Hepatic stellate cell (primary cell): Measurements from ENCODE around the gene SMIM15.
"Not testable (repeated sequence)": the region's sequence is repeated elsewhere in the genome, so short reads cannot be mapped to it uniquely, and the experiment has no call there.

Source experiments
- DNase-seq: peaks from one replicate; pipeline ENCODE4 v3.0.0; 2011; ENCODE audit warnings: low spot score

The SMIM15 gene, protein sequence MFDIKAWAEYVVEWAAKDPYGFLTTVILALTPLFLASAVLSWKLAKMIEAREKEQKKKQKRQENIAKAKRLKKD

GRCh38 chr5:61162010-61162831, at the start of gene SMIM15:
TSS of gene SMIM15 (minus strand) at chr5:61162468. CDS start at chr5:61160171, 2,297 bp downstream.
- DNase-seq: peak; percentile 82

GRCh38 chr5:61207884-61208283, 45.6 kb upstream of the SMIM15 start:
- DNase-seq: no peak

GRCh38 chr5:61205013-61205412, 42.7 kb upstream of the SMIM15 start:
- DNase-seq: no peak

- DNase-seq: peak; percentile 8
Measured at GRCh38 chr5:61202213-61202612, 39.9 kb upstream of the SMIM15 start.

DNA sequence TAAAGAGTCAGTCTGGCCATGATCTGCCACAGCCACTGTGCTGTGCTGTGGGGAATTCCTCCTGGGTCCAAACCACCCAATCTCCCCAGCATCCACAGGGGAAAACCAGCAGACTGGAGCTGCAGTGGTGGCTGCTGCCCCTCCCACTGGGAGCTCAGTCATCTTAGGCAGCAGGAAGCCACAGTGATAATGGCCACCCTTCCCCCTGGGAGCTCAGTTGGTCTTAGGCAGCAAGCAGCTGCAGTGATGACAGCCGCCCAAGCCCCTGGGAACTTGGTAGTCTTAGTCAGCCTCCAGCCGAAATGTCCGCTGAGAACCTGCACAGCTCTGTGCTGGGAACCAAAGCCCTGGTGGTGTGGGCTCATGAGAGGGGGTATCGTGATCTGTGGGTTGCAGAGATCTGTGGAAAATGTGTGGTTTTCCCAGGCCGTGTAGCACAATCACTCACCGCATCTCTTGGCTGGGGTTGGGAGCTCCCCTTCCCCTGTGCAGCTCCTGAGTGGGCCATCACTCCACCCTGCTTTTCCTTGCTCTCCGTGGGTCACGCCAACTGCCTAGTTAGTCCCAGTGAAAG, 38.4 kb upstream of the SMIM15 start:
- DNase-seq: no peak

- no peak for DNase-seq
Measured at GRCh38 chr5:61198606-61199005, 36.3 kb upstream of the SMIM15 start.

- DNase-seq: not testable (repeated sequence)
Measured at GRCh38 chr5:61187826-61188225, 25.6 kb upstream of the SMIM15 start.

DNA sequence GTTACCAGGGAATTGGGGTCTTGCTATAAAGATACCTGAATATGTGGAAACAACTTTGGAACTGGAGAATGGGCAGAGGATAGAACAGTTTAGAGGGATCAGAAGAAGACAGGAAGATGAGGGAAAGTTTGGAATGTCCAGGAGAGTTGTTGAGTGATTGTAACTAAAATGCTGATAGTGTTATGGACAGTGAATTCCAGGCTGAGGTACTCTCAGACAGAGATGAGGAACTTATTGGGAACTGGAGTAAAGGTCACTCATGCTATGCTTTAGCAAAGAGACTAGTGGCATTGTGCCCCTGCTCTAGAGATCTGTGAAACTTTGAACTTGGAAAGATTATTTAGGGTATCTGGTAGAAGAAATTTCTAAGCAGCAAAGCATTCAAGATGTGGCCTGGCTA, 25.1 kb upstream of the SMIM15 start:
- DNase-seq: not testable (repeated sequence)

- DNase-seq: no peak
Measured at GRCh38 chr5:61186634-61187033, 24.4 kb upstream of the SMIM15 start.

DNA sequence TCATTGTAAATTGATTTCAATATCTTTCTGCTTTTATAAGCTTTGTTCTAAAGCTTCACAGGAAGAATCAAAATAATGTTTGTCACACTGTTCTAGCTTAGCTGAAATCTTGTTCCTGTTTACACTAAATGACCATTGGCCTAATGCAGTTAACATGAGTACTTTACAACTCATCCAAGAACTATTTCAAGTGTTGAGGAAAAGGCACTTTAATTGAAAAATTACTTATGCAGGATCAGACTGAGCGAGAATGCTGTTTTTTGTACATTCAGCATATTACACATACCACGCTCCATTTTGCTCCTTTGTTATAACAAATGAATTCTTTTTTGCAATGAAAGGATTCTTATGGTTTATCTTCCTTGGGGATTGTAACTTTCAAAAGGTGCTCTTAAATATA, 22.4 kb upstream of the SMIM15 start:
- DNase-seq: no peak

GRCh38 chr5:61183538-61183937, 21.3 kb upstream of the SMIM15 start:
- no peak for DNase-seq

DNA sequence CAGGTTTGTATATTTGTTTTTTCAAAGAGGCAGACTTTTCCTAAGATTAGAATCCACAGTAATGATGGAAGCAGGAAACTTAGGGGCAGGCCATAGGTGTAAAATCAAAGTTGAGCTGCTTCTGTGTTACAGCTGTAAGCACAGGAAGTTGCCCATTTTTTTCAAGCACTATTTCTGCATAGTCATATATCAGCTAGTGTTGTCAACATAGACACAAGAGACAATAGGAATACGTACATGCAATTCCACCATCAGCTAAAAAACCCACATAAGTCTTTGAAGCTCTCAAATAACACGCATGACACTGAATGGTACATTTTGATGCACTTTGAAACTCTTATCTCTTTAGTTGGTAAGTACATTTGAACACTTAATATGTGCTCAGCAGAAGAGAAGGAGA, 20.2 kb upstream of the SMIM15 start:
- DNase-seq: no peak

- DNase-seq: no peak
Measured at GRCh38 chr5:61180886-61181285, 18.6 kb upstream of the SMIM15 start.

- DNase-seq: no peak
Measured at GRCh38 chr5:61178702-61179101, 16.4 kb upstream of the SMIM15 start.

- no peak for DNase-seq
Measured at GRCh38 chr5:61177716-61178115, 15.4 kb upstream of the SMIM15 start.

- DNase-seq: no peak
Measured at GRCh38 chr5:61177070-61177469, 14.8 kb upstream of the SMIM15 start.

- no peak for DNase-seq
Measured at GRCh38 chr5:61176631-61177030, 14.4 kb upstream of the SMIM15 start.

- DNase-seq: no peak
Measured at GRCh38 chr5:61171479-61171878, 9.2 kb upstream of the SMIM15 start.

- DNase-seq: no peak
Measured at GRCh38 chr5:61168951-61169350, 6.7 kb upstream of the SMIM15 start.

DNA sequence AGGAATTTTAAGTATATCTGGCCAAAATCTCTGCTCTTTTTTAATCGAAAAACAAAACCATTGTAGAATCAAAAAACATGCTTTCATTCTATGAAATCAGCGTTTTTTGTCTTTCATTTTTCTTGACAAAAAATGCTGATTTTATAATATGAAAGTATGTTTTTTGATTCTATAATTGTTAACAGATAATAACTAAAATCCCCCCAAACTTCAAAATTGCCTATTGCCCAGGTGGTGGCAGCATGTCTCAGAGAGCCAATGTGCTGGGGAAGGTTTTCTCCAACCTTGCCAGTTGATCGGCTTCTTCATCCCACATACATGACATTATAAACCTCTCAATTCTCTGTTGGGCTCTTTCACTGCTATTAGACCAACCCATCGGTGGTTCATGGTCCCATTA, 5.1 kb upstream of the SMIM15 start:
- peak; percentile 32 for DNase-seq

DNA sequence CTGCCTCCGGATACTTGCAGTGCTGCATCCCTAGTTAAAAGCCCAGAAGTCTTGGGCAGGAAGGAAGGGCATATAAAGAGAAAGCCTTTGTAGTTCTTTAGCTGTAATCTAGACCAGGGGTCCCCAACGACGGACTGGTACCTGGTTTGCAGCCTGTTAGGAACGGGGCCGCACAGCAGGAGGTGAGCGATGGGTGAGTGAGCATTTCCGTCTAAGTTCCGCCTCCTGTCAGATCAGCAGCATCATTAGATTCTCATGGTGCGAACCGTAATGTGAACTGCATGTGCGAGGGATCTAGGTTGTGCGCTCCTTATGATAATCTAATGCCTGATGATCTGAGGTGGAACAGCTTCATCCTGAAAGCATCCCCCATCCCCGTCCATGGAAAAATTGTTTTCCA, 1.6 kb upstream of the SMIM15 start:
- no peak for DNase-seq

DNA sequence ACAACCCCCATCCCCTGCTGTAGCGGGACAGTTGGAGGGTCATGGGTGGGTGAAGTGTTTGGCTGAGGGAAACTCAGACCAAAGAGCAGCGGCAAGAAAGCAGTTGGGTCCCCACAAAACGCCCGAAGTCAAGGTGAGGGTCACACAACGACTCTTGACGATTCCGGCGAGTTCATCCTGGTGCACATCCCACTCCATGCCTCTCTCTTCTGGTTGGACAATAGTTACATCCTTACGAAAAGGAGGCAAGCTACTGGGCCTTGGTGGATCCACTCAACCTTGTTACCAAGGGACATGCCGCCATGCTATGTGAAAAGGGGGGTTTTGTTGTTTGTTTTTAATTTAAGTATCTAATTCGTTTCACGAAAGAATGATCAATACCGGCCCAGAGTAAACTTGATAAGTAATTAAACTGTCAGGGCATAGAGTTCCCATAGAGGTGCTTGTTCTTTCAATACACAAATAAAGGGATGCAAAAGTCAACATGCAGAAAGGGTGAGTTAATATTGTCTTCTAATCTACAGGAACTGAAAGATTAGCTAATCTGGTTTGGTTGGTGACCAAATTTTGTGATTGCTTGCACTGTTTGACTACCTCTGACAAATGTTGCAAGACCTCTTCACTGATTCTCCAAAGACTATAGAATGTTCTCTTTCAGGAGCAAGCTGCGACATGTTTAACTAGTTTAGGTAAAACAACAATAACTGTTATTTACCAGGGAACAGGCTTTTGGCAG, 732 bp upstream of the SMIM15 start:
- no peak for DNase-seq

GRCh38 chr5:61160497-61160896, 1.8 kb downstream of the SMIM15 start:
- DNase-seq: no peak
